ENCODE results near the gene FPGS.
"Not testable (repeated sequence)": the region's sequence is repeated elsewhere in the genome, so short reads cannot be mapped to it uniquely, and the experiment has no call there.

Gene FPGS

DNA sequence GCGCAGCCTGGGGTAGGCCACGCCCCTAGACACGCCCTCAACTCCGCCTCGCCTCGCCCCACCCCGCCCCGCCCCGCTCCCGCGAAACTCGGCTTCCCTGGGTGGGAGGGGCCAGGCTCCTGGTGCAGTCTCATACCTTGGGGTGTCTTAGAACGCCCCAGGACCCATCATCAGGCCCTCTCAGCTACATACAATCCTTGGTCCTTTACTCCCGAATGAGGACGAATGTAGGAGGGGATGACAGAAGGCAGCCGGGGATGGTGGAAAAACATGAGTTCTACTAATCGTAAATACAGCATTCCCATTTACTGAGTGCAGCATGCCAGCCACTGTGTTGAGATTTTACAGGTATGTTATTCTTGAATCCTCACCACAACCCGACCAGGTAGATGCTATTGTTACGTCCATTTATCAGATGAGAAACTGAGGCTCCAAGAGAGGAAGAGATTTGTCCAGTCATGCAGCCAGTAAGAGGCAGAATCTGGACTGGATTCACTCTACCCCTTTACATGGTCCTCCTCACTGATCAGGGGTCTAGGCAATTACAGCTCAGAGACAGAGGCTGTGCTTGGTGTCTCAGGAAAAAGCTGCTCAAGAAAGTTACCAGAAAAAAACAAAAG lies 31.0 kb upstream of the FPGS start:
- DNase-seq, result no peak

DNA sequence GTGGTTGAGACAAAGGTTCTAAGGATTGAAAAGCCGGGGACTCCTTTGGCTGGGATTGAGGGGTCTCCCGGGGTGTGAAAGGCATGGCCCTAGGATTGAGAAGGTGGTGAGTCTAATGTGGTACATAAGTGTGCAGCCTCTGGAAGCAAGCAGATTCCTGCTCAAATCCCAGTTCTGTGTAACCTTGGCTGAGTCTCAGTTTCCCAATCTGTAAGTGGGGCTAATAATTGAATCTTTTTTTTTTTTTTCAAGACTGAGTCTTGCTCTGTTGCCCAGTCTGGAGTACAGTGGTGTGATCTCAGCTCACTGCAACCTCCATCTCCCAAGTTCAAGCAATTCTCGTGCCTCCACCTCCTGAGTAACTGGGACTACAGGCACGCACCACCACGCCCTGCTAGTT lies 30.1 kb upstream of the FPGS start:
- DNase-seq, result no peak

DNA sequence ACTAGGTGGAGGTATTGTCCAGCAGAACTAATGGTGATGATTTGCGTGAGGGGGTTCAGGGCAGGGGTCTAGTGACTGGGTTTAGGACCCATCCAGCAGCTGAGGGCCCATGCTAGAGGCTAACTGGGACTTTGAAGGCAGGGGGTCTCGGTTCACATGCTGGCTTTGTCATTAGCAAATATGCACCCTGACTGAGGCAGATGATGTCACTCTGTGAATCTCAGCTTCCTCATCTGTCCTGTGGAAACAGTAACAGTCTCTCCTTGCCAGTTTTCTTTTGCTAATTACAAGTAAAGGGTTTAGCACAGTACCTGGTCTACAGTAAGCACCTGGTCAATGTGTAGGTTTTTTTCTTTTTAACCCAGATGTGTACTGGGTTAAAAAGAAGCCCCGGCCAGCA lies 29.4 kb upstream of the FPGS start:
- DNase-seq, result no peak

DNA sequence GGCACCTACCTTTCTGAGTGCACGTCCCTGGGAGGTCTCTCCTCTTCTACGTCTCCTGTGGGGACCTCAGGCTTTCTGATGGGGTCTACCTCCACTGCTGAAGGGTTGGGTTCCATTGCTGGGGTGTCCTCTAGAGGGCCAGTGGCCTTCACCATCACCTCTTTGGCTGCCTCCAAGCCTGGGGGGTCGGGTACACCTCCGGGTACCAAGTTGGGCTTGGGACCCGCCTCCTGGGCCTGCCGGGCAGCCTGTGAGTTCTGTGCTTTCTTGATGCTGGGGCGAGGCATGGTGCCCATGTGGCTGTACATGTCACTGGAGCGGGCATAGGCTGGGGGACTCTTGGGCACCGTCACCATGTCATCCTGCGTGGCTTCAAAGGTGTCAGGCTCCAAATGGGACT lies 28.7 kb upstream of the FPGS start:
- DNase-seq, result no peak

DNA sequence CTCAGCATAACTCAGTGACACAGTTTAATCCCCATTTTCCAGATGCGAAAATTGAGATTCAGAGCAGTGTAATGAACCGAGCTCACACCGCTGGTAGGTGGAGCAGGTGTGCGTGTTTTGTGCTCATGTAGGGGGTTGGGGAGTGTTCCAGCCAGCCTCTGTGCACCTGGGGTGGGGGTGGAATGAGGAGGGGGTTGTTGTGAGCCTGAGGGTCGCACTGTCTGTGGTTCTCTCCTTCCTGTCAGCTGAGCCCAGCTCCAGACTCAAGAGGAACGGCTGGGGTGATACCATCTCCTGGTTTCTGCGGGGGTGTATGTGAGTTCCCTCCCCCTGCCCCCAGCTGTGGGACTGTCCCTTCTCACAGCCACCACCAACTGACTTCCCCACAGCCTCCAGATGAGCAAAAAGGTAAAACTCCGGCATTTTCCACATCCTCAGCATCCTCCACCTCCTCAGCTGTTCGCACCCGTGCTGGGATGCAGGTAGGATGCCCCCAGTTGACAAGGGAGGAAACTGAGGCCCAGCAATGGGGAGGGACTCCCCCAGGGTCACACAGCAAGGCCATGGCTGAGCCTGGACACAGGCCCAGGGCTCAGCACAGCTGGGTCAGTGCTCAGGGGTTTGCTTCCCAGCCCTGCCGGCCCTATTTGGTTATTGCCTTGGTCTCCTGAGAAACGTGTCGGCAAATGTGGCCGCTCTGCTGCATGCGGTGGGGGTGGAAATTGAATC lies 26.3 kb upstream of the FPGS start:
- DNase-seq, result no peak

DNA sequence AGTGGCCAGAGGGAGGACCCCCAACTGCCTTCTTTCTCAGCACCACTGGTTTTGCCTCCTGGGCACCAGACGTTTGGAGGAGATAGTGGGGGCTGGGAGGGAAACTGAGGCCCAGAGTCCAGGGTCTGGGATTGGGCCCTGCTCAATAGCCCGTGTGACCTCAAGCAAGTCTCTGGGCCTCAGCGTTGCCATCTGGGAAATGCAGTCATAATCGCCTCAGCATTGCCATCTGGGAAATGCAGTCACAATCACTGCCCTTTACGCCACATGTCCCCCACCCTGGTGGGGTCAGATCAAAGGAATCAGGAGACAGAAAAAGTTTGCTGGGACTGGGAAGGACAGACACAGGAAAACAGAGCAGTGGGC lies 25.8 kb upstream of the FPGS start:
- no peak for DNase-seq

DNA sequence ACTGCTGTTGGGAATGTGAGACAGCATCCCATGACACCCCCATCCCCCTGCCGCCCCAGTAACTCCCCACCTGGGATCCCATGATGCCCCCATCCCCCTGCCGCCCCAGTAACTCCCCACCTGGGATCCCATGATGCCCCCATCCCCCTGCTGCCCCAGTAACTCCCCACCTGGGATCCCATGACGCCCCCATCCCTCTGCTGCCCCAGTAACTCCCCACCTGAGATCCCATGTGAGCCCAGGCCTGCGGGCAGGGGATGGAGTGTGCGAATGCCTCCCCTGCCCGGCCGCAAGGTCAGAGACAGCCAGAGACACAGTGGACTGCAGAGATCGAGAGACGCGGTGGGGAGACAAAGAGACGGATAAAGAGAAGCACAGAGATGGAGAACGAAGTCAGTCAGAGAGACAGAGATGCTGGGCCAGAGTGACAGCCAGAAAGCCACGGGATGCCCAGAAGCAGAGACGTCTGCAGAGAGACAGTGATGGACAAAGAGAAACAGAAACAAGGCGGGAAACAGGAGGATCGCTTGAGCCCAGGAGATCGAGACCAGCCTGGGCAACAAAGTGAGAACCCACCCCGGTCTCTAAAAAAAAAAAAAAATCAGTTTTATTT lies 25.2 kb upstream of the FPGS start:
- no peak for DNase-seq

DNA sequence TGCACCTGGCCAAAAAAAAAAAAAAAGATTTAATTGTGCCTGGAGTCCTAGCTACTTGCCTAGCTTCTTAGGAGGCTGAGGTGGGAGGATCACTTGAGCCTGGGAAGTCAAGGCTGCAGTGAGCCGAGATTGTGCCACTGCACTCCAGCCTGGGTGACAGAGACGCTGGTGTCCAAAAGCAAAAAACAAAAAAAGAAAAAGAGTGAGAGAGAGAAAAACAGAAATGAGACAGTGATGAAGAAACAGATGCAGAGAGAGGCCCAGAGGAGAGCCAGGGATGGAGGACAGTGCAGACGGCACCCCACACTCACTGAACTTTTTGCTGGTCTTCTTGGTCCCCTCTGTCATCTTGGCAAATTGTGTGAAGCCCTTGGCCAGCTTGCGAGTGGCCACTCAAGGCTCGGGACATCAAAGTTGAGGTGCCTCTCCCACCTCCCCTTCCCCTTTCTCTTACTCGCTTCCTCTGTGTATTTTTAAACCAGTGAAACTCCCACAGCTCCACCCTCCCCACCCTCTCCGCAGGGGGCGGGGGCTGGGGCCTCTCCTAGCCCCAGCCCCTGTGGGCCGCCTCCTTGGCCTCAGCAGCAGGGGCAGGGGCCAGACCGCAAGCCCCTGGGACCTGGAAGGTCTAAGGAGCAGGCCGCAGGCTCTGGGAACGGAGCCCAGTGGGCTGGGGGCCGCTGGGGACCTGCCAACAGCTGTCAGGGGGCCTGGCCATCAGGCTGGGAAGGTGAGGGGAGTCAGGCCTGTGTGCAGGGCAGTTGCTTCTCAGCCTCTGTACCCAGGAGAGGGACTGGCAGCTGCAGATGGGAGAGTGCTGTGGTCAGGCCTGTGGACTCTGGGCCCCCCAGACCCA lies 24.2 kb upstream of the FPGS start, which contains the start of gene SH2D3C:
SH2D3C (minus strand) TSS at position 387 of the 856 bp plus-strand sequence; CDS start at position 348, 39 bp downstream.
- no peak for DNase-seq

DNA sequence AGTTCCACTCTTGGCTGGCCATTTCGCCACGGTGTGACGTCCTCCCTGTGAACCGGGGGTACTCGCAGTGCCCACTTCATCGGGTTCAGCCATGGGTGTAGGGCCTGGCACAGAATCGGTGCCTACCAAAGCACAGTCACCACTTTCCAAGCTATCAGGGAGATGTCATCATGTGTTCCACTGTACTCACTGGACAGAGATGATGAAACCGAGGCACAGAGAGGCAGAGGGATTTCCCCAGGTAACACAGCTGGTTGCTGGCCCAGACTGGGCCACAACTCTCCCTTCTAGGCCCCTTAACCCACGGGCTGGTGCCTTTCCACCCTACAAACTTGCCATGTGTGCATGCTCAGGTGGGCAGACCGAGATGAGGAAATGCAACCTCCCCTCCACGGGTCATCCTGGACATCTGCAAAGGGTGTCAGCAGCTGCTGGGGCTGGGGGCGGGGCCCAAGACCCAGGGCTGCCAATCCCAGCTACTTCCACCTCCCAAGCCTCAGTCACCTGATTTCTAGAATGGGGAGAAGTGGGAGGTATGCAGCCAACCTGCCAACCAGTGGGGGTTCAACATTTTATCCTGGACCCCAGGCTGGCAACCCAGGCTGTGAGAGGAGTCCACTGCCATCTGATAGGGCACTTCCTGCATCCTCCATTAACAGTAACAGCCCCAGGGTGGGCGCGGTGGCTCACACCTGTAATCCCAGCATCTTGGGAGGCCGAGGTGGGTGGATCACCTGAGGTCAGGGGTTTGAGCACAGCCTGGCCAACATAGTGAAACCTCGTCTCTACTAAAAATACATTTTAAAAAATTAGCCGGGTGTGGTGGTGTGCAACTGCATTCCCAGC lies 23.3 kb upstream of the FPGS start:
- DNase-seq, result no peak

DNA sequence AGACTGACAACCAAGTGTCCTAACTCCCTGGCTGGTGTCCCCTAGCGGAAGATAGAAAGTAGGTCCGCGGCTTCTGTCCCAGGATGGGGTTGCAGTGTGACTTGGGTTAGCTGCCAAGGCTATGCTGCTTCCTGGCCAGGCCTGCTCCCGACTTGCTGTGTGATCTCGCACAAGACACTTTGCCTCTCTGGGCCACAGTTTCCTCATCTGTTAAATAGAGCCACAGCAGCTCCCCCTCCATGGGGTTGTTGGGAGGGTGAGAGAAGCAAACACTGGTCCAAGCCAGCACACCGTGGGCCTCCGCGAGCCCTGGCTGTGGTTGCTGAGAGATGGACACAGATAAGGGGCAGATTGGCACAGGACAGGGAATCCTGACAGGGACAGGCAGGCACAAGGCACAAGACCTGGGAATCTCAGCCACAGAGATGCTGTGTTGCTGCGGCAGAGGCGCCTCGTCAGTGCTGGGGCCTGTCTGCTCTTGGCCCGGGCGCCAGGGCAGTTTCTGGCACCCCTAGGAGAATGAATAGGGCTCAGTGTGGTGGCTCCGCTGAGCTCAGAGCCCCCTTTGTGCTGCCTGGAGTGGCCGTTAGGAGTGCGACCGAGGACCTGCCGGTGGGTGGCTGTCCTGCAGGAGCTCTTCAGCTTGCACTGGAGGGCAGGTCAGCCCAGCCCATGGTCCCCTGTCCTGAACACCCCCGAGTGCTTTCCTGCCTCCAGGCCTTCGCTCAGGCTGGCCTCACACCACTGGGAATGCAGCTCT lies 22.4 kb upstream of the FPGS start:
- DNase-seq, result peak; percentile 39 to 52

DNA sequence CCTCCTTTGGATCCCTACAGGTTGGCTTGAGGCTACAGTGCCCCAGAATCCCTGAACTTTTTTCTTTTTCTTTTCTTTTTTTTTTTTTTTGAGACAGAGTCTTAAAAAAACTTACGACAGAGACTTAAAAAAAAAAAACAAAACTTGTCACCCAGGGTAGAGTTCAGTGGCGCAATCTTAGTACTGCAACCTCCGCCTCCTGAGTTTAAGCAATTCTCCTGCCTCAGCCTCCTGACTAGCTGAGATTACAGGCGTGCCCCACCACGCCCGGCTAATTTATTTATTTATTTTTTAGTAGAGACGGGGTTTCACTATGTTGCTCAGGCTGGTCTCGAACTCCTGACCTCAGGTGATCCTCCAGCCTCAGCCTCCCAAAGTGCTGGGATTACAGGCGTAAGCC lies 21.8 kb upstream of the FPGS start:
- DNase-seq, result not testable (repeated sequence)

DNA sequence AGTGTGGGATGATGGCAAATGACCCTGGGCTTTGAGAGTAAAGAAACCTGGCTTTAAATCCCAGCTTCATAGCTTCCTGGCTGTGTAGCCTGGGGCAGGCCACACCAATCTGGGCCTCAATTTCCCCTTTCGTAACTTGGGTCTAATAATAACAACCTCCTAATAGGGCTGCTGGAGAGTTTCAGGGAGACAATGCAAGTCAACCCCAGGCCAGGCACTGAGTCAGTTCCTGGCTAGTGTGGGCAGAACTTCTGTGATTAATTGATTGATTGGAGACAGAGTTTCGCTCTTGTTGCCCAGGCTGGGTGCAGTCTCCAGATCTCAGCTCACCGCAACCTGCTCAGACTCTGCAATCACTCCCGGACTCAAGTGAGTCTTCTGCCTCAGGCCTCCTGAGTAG lies 20.9 kb upstream of the FPGS start:
- no peak for DNase-seq

DNA sequence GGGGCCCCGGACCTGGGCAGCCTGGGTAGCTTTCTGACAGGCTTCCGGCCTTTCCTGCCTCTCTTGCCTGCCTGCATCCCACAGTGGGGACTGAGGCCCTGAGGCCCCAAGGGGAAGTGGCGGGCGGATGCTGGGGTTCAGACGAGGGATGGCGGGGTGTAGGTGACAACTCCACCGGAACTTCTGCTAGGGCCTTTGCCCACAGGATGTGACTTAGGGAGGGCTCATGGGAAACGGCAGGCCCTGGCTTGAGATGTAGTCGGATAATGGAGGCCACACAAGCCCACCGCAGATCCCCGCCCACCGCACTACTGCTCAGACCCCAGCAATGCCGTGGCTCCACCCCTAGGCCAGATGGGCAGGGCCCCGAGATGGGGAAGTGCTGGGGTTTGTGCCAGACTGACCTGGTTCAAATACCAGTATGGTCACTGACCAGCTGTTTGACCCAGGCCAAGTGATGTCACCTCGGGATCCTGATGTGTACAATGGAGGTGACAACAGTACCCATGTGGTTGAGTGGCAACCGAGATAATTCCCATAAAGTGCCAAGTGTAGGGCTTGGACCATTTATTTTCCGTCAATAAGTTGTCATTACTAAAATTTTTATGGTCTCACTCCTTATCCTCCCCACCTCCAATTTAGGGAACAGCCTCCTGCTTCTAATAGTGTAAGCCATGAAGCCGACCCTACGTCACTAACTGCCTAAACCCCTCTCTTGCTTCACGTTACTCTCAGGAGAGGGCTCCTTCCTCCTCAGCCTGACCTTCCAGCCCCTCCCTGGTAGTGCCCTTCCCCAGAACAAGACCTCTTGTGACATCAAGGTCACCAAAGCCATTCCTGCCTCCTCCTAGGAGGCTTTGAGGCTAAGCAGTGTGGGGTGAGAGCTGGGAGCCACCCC lies 19.3 kb upstream of the FPGS start:
- DNase-seq, result no peak

DNA sequence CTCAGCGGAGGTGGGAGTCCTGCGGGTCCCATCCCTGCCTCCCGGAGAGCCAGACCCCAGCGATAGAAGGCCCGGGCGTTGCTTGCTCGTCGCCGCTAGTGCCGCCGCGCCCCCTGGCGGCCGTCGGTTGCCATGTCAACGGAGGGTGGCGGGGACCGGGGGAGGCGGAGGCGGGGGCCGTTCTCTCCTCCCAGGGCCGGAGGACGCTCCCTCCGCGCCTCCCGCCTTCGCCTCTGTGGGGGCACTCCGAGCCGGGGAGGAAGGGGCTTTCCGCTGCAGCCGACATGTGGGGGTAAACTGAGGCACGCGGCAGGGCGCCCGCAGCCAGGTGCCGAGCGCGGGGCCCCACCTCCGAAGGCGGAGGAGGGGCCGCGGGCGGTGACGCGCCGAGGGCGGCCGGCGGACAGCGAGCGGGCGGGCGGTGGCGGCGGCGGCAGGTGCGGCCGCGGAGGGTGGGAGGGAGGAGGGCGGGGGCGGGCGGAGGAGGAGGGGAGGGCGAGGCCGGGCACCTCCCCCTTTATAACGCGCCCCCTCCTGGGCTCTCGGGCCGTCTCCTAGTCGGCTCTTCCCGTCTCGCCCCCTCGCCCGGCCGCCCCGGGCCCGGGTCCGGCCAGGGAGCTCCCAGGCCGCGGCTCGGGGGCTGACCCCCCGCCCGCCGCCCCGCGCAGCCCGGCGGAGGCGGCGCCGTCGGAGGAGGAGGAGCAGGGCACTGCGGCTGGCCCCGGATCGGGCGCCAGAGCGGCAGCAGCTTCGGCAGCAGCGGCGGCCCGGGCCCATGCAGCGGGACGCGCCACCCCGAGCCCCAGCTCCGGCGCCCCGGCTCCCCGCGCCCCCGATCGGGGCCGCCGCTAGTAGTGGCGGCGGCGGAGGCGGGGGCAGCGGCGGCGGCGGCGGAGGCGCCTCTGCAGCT lies 17.4 kb upstream of the FPGS start:
- DNase-seq, result peak; percentile 73 to 81

DNA sequence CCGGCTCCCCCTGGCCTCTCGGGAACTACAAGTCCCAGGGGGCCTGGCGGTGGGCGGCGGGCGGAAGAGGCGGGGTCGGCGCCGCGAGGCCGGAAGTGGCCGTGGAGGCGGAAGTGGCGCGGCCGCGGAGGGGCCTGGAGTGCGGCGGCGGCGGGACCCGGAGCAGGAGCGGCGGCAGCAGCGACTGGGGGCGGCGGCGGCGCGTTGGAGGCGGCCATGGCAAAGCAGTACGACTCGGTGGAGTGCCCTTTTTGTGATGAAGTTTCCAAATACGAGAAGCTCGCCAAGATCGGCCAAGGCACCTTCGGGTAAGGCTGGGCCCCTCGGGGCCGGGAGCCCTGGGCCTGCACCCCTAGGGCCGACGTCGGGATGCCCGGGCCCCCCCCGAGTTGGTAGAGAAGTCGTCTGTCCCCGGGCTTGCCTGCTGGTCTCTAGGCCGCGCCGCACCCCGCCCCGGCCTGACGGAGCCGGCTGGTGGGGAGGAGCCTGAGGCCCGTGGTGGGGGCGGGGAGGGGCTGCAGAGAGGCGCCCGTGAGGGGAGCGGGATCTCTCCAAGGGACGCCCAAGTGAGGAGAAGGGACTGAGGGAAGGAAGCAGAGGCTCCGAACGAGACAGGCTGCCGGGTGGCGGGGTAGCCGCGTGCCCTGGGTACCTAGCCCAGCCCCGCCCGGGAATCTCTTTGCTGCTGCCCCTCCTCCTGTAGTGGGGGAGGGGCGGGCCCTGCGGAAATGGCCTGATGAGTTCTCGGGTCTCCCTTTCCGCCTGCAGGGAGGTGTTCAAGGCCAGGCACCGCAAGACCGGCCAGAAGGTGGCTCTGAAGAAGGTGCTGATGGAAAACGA lies 16.5 kb upstream of the FPGS start, which contains the start of gene CDK9:
CDK9 (plus strand) TSS at position 102 of the 840 bp plus-strand sequence; CDS start at position 217, 115 bp downstream.
- peak; percentile 85 for DNase-seq

DNA sequence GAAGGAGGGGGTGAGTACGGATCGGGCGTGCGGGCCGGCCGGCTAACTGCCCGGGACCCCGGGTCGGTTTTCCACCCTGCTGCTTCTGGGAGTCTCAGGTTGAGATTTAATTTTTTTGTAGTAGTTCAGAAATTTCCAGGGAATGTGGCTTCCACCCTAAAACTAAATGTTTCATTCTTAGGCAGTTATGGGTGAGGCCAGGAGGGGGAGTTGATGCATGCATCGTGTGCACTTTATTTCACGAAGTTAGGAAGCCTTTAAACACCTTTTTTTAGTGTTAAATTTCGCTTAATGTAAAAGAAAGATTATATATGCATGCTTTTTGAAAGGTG lies 15.9 kb upstream of the FPGS start:
- DNase-seq, result no peak

DNA sequence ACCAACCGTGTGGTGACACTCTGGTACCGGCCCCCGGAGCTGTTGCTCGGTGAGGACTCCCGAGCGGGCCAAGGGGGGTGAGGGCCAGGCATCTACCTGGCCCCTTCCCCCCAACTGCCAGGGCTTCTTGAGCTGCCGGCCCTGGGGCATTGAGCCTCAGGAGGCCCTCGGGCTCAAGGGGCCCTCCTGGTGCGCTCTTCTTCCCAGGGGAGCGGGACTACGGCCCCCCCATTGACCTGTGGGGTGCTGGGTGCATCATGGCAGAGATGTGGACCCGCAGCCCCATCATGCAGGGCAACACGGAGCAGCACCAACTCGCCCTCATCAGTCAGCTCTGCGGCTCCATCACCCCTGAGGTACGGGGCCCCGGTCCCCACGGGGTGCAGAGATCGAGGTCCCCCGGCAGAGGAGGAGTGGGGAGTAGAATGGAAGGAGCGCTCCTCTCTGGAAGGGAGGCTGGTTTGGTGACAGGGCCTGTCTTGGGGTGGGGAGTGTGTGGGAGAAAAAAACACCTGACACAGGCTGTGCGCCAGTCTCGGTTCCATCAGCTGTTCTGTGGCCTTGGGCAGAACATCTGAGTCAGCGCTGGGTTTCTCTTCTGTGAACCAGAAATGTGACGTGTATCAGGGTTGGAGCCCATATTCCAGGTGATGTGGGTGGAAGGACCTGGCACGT lies 14.2 kb upstream of the FPGS start:
- no peak for DNase-seq

DNA sequence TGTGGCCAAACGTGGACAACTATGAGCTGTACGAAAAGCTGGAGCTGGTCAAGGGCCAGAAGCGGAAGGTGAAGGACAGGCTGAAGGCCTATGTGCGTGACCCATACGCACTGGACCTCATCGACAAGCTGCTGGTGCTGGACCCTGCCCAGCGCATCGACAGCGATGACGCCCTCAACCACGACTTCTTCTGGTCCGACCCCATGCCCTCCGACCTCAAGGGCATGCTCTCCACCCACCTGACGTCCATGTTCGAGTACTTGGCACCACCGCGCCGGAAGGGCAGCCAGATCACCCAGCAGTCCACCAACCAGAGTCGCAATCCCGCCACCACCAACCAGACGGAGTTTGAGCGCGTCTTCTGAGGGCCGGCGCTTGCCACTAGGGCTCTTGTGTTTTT lies 13.5 kb upstream of the FPGS start:
- no peak for DNase-seq
